NT2/D1 (cell line): Measurements from ENCODE around the gene TM6SF1.

Experiments
- SUZ12 ChIP-seq: IDR thresholded peaks from 2 replicates; pipeline ENCODE4 v1.6.1; 2011; ENCODE audit not compliant: insufficient read length, insufficient read depth; ENCODE audit errors: extremely low read depth
- YY1 ChIP-seq: IDR thresholded peaks from 2 replicates; pipeline ENCODE4 v1.6.1; 2011; ENCODE audit not compliant: insufficient read length, insufficient read depth
- ZNF274 ChIP-seq: IDR thresholded peaks from 2 replicates; pipeline ENCODE4 v1.6.1; 2011; ENCODE audit warnings: mild to moderate bottlenecking, low read depth, low read length

DNA sequence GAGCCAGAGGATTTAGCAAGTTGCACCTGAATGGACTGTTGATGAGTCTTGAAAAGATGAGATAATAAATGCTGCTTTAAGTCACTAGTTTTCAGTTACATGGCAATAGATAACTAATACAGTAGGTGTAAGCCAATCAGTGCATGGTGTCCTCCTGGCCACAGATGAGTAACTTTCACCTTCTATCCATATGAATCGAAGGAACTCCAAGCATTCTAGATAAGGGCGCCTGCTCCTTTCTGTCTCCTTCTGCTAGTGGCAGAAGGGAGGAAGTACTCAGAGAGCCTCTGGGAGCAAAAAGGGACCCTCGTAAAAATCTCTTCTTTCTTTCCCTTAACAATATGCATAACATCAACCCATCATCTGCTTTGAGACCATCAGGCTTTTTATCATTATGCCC is 37.3 kb downstream of the TM6SF1 start:
- no peak for TF ChIP-seq ZNF274
- no peak for TF ChIP-seq SUZ12
- TF ChIP-seq YY1 = no peak
